Fibroblast of lung (primary cell): ENCODE measurements around the gene DIS3L2. TPM values are rescaled to one million over a fixed set of nuclear protein-coding genes. Genes with fewer than 3 reads are reported as not detected.
A peak's percentile ranks its signal among the peaks of the same experiment; 100 is the strongest.

ENCODE experiments used
- DNase-seq, 2 donors: peaks; one replicate each; pipeline versions ENCODE4 v3.0.0 to v3.0.0-alpha.2; 2010; ENCODE audit warnings: low read depth in 2 of 2
- H2AFZ ChIP-seq: 2 replicates; pipeline ENCODE4 v1.5.1; 2012; ENCODE audit warnings: low read length, control low read depth, inconsistent platforms
- H3K27ac ChIP-seq: 2 replicates; pipeline ENCODE4 v1.5.1; 2011; ENCODE audit warnings: low read length, control low read depth; ENCODE audit not compliant: insufficient read depth
- H3K27me3 ChIP-seq: 2 replicates; pipeline ENCODE4 v1.5.1; 2011; ENCODE audit warnings: mild to moderate bottlenecking, low read length; ENCODE audit not compliant: control insufficient read depth, insufficient read depth
- H3K36me3 ChIP-seq: 2 replicates; pipeline ENCODE4 v1.5.1; 2011; ENCODE audit warnings: low read length; ENCODE audit not compliant: control insufficient read depth, insufficient read depth
- H3K4me1 ChIP-seq: 2 replicates; pipeline ENCODE4 v1.5.1; 2011; ENCODE audit warnings: low read length; ENCODE audit not compliant: control insufficient read depth, insufficient read depth; ENCODE audit errors: extremely low read depth
- H3K4me2 ChIP-seq: 2 replicates; pipeline ENCODE4 v1.5.1; 2011; ENCODE audit warnings: low read length, control low read depth; ENCODE audit not compliant: insufficient read depth; ENCODE audit errors: extremely low read depth
- H3K4me3 ChIP-seq, 4 experiments: fragments of 200-600 bp in 1 of 4; sonication (generic) in 1 of 4; replicated peaks in 1 of 4; 2 replicates each; pipeline ENCODE4 v1.5.1; 2011 to 2016; ENCODE audit warnings: low read length in 4 of 4, low read depth in 3 of 4, mild to moderate bottlenecking in 3 of 4, control low read depth in 2 of 4, inconsistent platforms in 1 of 4, mixed read lengths in 1 of 4; ENCODE audit not compliant: insufficient read depth in 1 of 4; ENCODE audit errors: control extremely low read depth in 1 of 4
- H3K79me2 ChIP-seq: 2 replicates; pipeline ENCODE4 v1.5.1; 2012; ENCODE audit warnings: mild to moderate bottlenecking, low read length, inconsistent platforms; ENCODE audit not compliant: control insufficient read depth, insufficient read depth
- H3K9ac ChIP-seq: 2 replicates; pipeline ENCODE4 v1.5.1; 2011; ENCODE audit warnings: mild to moderate bottlenecking, low read length, control low read depth; ENCODE audit not compliant: insufficient read depth
- H3K9me3 ChIP-seq: 2 replicates; pipeline ENCODE4 v1.5.1; 2012; ENCODE audit warnings: low read depth, low read length; ENCODE audit not compliant: control insufficient read depth, insufficient read depth
- H4K20me1 ChIP-seq: 2 replicates; pipeline ENCODE4 v1.5.1; 2011; ENCODE audit warnings: low read length; ENCODE audit not compliant: control insufficient read depth, insufficient read depth; ENCODE audit errors: extremely low read depth
- EZH2 ChIP-seq: IDR thresholded peaks from 2 replicates; pipeline ENCODE4 v1.5.1; 2012; ENCODE audit warnings: low read length, control low read depth, mild to moderate bottlenecking; ENCODE audit errors: missing control alignments
- polyA plus RNA-seq, 2 donors: library from polyadenylated mRNA; depleted of rRNA in 1 of 2; stranded (reverse) in 1 of 2; unstranded in 1 of 2; fragments of >200 nt; gene quantifications; 2 replicates each; pipeline ENCODE4 v1.2.1, GENCODE V29; 2011 to 2012; ENCODE audit warnings: missing spikeins in 1 of 2
- total RNA-seq: library from RNA; depleted of rRNA; stranded (reverse); fragments of >200 nt; gene quantifications from 2 replicates; pipeline ENCODE4 v1.2.1, GENCODE V29; 2014
- TF ChIP-seq, protein P1 (sequence below), 2 donors: IDR thresholded peaks in 1 of 2; conservative IDR thresholded peaks in 1 of 2; 1 replicate in 1 of 2; 2 replicates in 1 of 2; pipeline ENCODE4 v1.5.1; 2011 to 2012; ENCODE audit warnings: low read length in 2 of 2, control low read depth in 1 of 2, inconsistent platforms in 1 of 2, low read depth in 1 of 2, mild to moderate bottlenecking in 1 of 2

Gene DIS3L2
- total and polyA plus RNA-seq, 2 donors (not counting 1 experiment from before 2014, with no cell fraction given) = 5.2 to 15.2 TPM

DNA sequence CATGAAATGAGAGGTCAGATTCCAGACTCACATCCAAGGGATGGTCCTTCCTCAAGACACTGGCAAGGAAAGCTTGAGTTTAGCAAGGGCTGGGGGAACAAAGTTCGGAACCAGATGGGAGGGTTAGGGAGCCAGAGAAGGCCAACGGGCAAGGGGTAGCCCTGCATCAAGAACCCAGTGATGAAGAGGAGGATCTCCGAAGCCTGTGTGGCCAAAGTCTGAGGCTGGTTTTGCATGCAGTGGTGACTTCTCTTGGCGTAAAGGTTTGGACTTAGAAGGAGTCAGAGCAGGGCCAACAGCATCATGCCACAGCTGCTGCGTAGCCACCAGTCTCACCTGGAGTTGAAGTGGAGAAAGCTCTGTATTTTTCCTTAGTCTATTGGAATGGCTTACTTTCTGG lies 293.5 kb downstream of the DIS3L2 start:
- Histone ChIP-seq H3K36me3 (no peaks in the 10 kb centered on the region), H2AFZ (no peak overlapping the region), H3K4me3 (no peak overlapping the region), H3K79me2 (no peaks in the 10 kb centered on the region), H3K27ac (no peak overlapping the region), H3K4me2 (no peak overlapping the region), H4K20me1 (peaks cover 3% of the 10 kb centered on the region), H3K27me3 (no peaks in the 10 kb centered on the region), H3K9ac (no peak overlapping the region), H3K4me1 (peaks cover 6% of the 10 kb centered on the region), H3K9me3 (no peaks in the 10 kb centered on the region)
- DNase-seq = no peak
- no peak for TF ChIP-seq EZH2
- TF ChIP-seq, protein P1, sequence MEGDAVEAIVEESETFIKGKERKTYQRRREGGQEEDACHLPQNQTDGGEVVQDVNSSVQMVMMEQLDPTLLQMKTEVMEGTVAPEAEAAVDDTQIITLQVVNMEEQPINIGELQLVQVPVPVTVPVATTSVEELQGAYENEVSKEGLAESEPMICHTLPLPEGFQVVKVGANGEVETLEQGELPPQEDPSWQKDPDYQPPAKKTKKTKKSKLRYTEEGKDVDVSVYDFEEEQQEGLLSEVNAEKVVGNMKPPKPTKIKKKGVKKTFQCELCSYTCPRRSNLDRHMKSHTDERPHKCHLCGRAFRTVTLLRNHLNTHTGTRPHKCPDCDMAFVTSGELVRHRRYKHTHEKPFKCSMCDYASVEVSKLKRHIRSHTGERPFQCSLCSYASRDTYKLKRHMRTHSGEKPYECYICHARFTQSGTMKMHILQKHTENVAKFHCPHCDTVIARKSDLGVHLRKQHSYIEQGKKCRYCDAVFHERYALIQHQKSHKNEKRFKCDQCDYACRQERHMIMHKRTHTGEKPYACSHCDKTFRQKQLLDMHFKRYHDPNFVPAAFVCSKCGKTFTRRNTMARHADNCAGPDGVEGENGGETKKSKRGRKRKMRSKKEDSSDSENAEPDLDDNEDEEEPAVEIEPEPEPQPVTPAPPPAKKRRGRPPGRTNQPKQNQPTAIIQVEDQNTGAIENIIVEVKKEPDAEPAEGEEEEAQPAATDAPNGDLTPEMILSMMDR (conservative IDR thresholded peaks at IDR 0.05 in 1 of 2, IDR thresholded peaks at IDR 0.05 in 1 of 2; ENCODE audit: low read depth in 1 of 2, low read length in 2 of 2) = no peak

DNA sequence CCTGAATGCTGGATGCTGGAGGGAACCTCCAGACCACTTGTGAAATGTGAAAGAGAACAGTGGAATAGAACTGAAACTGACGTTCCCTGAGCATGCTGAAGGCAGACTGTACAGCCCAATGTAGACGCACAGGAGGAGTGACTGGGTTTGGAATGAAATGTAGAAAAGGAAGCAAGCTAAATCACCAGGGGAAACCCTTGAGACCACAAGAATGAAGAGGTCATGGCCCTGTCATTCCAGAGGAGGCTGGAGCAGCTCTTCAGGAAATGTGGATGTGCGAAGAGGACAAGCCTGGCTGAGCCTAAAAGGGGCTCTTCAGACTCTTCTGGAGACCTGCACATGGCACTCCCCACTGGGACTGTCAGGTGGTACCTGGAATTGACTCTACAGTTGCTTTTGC lies 298.6 kb downstream of the DIS3L2 start:
- Histone ChIP-seq H4K20me1 (peaks cover 3% of the 10 kb centered on the region), H3K36me3 (no peaks in the 10 kb centered on the region), H3K27ac (no peak overlapping the region), H3K4me2 (peak overlapping the region; percentile 66), H3K4me1 (peaks cover 8% of the 10 kb centered on the region), H3K79me2 (no peaks in the 10 kb centered on the region), H3K27me3 (no peaks in the 10 kb centered on the region), H3K9me3 (no peaks in the 10 kb centered on the region), H2AFZ (no peak overlapping the region), H3K9ac (no peak overlapping the region), H3K4me3 (no peak overlapping the region)
- TF ChIP-seq EZH2 = no peak
- TF ChIP-seq, protein P1 (conservative IDR thresholded peaks at IDR 0.05 in 1 of 2, IDR thresholded peaks at IDR 0.05 in 1 of 2; ENCODE audit: low read depth in 1 of 2, low read length in 2 of 2) = no peak
- peak; percentile 80 to 93 for DNase-seq

DNA sequence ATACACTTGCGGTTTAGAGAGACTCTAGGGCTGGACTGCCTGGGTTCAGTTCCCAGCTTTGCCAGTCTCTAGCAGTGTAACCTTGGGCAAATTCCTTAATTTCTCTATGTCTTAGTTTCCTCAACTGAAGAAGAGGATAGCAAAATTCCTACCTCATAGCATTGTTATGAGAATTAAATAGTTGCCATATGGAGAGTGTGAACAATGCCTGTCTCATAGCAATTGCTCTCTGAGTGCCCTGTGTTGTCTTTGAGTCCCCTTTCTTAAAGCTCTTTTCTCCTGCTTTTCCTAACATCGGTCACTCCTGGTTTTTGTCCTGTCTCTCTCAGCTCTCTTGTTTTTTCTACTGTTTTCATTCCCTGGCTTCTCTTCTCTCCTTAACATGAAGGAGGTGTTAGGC lies 300.3 kb downstream of the DIS3L2 start:
- Histone ChIP-seq H3K4me3 (no peak overlapping the region), H4K20me1 (peaks cover 3% of the 10 kb centered on the region), H3K36me3 (no peaks in the 10 kb centered on the region), H3K9ac (no peak overlapping the region), H3K79me2 (no peaks in the 10 kb centered on the region), H3K9me3 (no peaks in the 10 kb centered on the region), H3K27ac (no peak overlapping the region), H3K4me2 (no peak overlapping the region), H2AFZ (no peak overlapping the region), H3K27me3 (no peaks in the 10 kb centered on the region), H3K4me1 (peaks cover 8% of the 10 kb centered on the region)
- no peak for DNase-seq
- TF ChIP-seq EZH2 = no peak
- TF ChIP-seq, protein P1 (conservative IDR thresholded peaks at IDR 0.05 in 1 of 2, IDR thresholded peaks at IDR 0.05 in 1 of 2; ENCODE audit: low read depth in 1 of 2, low read length in 2 of 2) = no peak
